OCI-LY7 (cell line): ENCODE data around the gene HSFX4. TPM values are rescaled to one million over a fixed set of nuclear protein-coding genes. Genes with fewer than 3 reads are reported as not detected.

Experiments
- BruUV-seq: library from RNA; stranded (reverse); fragments of 400-500 nt; replicated peaks from 2 replicates; lab custom pipeline; 2021; lab: Mats Ljungman, UMichigan
- CTCF ChIA-PET: fragments of 300-600 bp; sonication (Branson Sonifier 250); formaldehyde crosslinking; loops from one replicate; lab custom pipeline; 2022; ENCODE audit warnings: antibody characterized with exemption; ENCODE audit not compliant: unreplicated experiment; lab: Charles Lee
- POLR2A ChIA-PET: fragments of 300-600 bp; sonication (Branson Sonifier 250); formaldehyde crosslinking; loops from one replicate; lab custom pipeline; 2022; ENCODE audit warnings: antibody characterized with exemption; lab: Charles Lee
- DNase-seq: peaks from one replicate; pipeline ENCODE4 v3.0.0-alpha.2; 2015; ENCODE audit warnings: low spot score
- H2AFZ ChIP-seq: fragments of 200-600 bp; sonication (generic), shearing (Covaris generic); 2 replicates; pipeline ENCODE4 v1.6.1; 2014; ENCODE audit warnings: mild to moderate bottlenecking, antibody characterized with exemption, low read length, moderate library complexity
- H3K27ac ChIP-seq: fragments of 200-600 bp; sonication (generic); 2 replicates; pipeline ENCODE4 v1.5.1; 2014; ENCODE audit warnings: mixed run types, low read depth, mild to moderate bottlenecking, moderate library complexity, low read length, inconsistent platforms; ENCODE audit not compliant: poor library complexity, severe bottlenecking
- H3K36me3 ChIP-seq: fragments of 200-600 bp; sonication (generic); 2 replicates; pipeline ENCODE4 v1.6.1; 2014; ENCODE audit warnings: mild to moderate bottlenecking, antibody characterized with exemption, low read length, moderate library complexity, mixed read lengths; ENCODE audit not compliant: insufficient read depth
- H3K4me1 ChIP-seq: fragments of 200-600 bp; sonication (generic); 2 replicates; pipeline ENCODE4 v1.5.1; 2014; ENCODE audit warnings: mild to moderate bottlenecking, low read length; ENCODE audit not compliant: insufficient read depth, poor library complexity, severe bottlenecking
- H3K4me2 ChIP-seq: fragments of 200-600 bp; sonication (generic); 2 replicates; pipeline ENCODE4 v1.6.1; 2014; ENCODE audit warnings: mild to moderate bottlenecking, low read length
- H3K4me3 ChIP-seq: fragments of 200-600 bp; sonication (generic); 2 replicates; pipeline ENCODE4 v1.5.1; 2014; ENCODE audit warnings: mild to moderate bottlenecking, low read depth, low read length; ENCODE audit not compliant: poor library complexity, severe bottlenecking
- H3K79me2 ChIP-seq: fragments of 200-600 bp; sonication (generic); 2 replicates; pipeline ENCODE4 v1.6.1; 2016; ENCODE audit warnings: low read depth, mild to moderate bottlenecking, low read length, moderate library complexity, mixed read lengths; ENCODE audit not compliant: insufficient read depth
- H3K9me2 ChIP-seq: fragments of 200-600 bp; sonication (generic); 2 replicates; pipeline ENCODE4 v1.6.1; 2016; ENCODE audit warnings: mild to moderate bottlenecking, low read length, mixed read lengths; ENCODE audit not compliant: insufficient read depth
- H3K9me3 ChIP-seq: fragments of 200-600 bp; sonication (generic); 2 replicates; pipeline ENCODE4 v1.6.1; 2014; ENCODE audit warnings: mild to moderate bottlenecking, mixed run types, low read length, mixed read lengths
- H4K20me1 ChIP-seq: fragments of 200-600 bp; sonication (generic); 2 replicates; pipeline ENCODE4 v1.6.1; 2014; ENCODE audit warnings: mild to moderate bottlenecking, antibody characterized with exemption, low read length, moderate library complexity, mixed read lengths; ENCODE audit not compliant: insufficient read depth
- EZH2phosphoT487 ChIP-seq: fragments of 200-600 bp; sonication (generic); IDR thresholded peaks from 2 replicates; pipeline ENCODE4 v1.6.1; 2018; ENCODE audit warnings: low read depth, borderline replicate concordance, mild to moderate bottlenecking, mixed run types, antibody characterized with exemption, low read length, moderate library complexity, mixed read lengths
- intact Hi-C: fragments of 100-400 bp; cut with micrococcal nuclease; formaldehyde crosslinking; loops from one replicate; pipeline ENCODE4 v1.10.0; 2022; ENCODE audit not compliant: unreplicated experiment
- total RNA-seq, 2 experiments: library from RNA; depleted of rRNA in 1 of 2; stranded (reverse); fragments of >200 nt in 1 of 2; shearing (Covaris generic) in 1 of 2; gene quantifications; 2 replicates each; pipeline ENCODE4 v1.2.3, GENCODE V29; 2014 to 2022
- TF ChIP-seq, protein P1 (sequence below): fragments of 200-600 bp; sonication (generic); conservative IDR thresholded peaks from 2 replicates; pipeline ENCODE4 v1.5.1; 2014; ENCODE audit warnings: mild to moderate bottlenecking, antibody characterized with exemption, low read length, moderate library complexity, mixed read lengths

HSFX4 gene
- total RNA-seq, 2 experiments from 2014 or later: not detected

DNA sequence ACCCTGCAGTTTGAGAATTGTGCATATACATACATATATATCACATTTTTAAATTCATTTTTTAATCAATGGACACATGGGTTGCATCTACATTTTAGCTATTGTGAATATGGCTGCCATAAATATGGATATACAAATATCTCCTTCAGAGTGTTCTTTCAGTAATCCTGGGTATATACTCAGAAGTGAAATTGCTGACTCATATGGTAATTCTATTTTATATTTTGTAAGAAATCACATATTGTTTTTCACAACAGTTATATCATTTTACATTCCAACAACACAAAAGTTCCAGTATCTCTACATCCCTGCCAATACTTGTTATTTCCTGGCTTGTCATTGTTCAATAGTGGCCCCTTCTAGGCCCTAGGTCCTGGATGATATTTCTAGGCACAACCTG, 20.6 kb upstream of the HSFX4 start:
- Histone ChIP-seq H3K79me2 (no peaks in the 10 kb centered on the region), H3K4me2 (no peak overlapping the region), H3K4me3 (no peak overlapping the region), H3K9me2 (no peaks in the 10 kb centered on the region), H3K9me3 (no peaks in the 10 kb centered on the region), H4K20me1 (no peaks in the 10 kb centered on the region), H2AFZ (no peak overlapping the region), H3K36me3 (no peaks in the 10 kb centered on the region), H3K27ac (no peak overlapping the region), H3K4me1 (no peaks in the 10 kb centered on the region)
- no peak for TF ChIP-seq EZH2phosphoT487
- TF ChIP-seq, protein P1, sequence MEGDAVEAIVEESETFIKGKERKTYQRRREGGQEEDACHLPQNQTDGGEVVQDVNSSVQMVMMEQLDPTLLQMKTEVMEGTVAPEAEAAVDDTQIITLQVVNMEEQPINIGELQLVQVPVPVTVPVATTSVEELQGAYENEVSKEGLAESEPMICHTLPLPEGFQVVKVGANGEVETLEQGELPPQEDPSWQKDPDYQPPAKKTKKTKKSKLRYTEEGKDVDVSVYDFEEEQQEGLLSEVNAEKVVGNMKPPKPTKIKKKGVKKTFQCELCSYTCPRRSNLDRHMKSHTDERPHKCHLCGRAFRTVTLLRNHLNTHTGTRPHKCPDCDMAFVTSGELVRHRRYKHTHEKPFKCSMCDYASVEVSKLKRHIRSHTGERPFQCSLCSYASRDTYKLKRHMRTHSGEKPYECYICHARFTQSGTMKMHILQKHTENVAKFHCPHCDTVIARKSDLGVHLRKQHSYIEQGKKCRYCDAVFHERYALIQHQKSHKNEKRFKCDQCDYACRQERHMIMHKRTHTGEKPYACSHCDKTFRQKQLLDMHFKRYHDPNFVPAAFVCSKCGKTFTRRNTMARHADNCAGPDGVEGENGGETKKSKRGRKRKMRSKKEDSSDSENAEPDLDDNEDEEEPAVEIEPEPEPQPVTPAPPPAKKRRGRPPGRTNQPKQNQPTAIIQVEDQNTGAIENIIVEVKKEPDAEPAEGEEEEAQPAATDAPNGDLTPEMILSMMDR: no peak
- CTCF ChIA-PET: no interaction called here
- no peak for DNase-seq
- POLR2A ChIA-PET: interaction anchor here (0.6 kb wide), 1 partner anchor 369 kb away, joined by 3 read pairs; no protein-coding TSS in a partner anchor
- BruUV-seq: no TSS peak
- intact Hi-C loops: no loop called here

DNA sequence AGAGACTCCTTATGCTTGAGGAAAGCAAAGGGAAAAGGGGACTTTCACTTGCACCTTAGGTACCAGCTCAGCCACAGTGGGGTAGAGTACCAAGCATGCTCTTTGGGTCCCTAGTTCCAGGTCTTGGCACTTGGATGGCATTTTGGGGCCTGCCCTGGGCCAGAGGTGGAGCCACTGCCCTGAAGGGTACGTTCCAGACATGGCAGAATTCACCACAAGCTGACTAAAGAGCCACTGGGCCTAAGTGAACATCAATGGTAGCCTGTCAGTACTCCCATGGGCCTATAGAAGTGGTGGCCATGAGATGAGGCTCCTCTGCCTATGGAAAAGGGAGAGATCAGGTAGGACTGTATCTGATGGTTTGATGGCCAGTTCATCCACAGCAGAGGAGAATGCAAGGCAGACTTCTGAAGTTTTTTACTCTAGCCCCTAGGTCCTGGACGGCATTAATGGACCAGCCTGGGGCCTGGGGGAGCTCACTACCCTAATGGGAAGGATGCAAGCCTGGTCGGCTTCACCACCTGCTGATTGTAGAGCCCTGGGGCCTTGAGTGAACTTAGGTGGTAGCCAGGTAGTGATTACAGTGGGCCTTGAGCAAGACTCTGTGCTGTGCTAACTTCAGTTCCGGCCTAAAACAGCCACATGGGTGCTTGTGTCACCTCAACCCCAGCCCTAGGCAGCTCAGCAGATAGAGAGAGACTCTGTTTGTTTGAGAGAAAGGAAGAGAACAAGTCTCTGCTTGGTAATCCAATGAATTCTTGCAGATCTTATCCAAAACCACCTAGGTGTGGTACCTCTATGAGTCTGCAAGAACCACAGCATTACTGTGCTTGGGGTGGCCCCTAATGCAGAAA, 19.8 kb upstream of the HSFX4 start:
- Histone ChIP-seq H4K20me1 (no peaks in the 10 kb centered on the region), H3K4me2 (no peak overlapping the region), H2AFZ (no peak overlapping the region), H3K36me3 (no peaks in the 10 kb centered on the region), H3K79me2 (no peaks in the 10 kb centered on the region), H3K9me2 (no peaks in the 10 kb centered on the region), H3K27ac (no peak overlapping the region), H3K4me3 (no peak overlapping the region), H3K4me1 (no peaks in the 10 kb centered on the region), H3K9me3 (no peaks in the 10 kb centered on the region)
- intact Hi-C loops: no loop called here
- ChIA-PET POLR2A (interaction anchor here (0.6 kb wide), 1 partner anchor 370 kb away, joined by 3 read pairs; no protein-coding TSS in a partner anchor), CTCF (no interaction called here)
- TF ChIP-seq EZH2phosphoT487: no peak
- TF ChIP-seq, protein P1: no peak
- DNase-seq: no peak
- no TSS peak for BruUV-seq

DNA sequence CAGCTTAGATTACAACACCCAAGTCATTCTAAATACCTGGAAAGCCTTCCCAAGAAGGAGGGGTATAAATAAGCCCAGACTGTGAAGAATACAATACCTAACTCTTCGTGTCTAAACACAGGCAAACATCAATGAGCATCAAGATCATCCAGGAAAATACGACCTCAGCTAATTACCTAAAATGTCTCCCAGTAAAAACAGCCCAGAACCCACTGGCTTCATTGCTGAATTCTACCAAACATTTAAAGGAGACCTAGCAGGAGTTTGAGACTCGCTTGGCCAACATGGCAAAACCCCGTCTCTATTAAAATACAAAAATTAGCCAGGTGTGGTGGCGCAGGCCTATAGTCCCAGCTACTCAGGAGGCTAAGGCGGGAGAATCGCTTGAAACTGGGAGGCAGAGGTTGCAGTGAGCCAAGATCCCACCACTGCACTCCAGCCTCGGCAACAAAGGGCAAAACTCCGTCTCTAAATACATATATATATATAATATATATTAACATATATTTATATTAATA, 19.1 kb upstream of the HSFX4 start:
- DNase-seq: no peak
- Histone ChIP-seq H3K27ac (no peak overlapping the region), H3K9me2 (no peaks in the 10 kb centered on the region), H3K4me2 (no peak overlapping the region), H4K20me1 (no peaks in the 10 kb centered on the region), H2AFZ (no peak overlapping the region), H3K36me3 (no peaks in the 10 kb centered on the region), H3K4me3 (no peak overlapping the region), H3K79me2 (no peaks in the 10 kb centered on the region), H3K4me1 (no peaks in the 10 kb centered on the region), H3K9me3 (no peaks in the 10 kb centered on the region)
- ChIA-PET CTCF (no interaction called here), POLR2A (no interaction called here)
- TF ChIP-seq, protein P1: no peak
- TF ChIP-seq EZH2phosphoT487: no peak
- BruUV-seq: no TSS peak
- intact Hi-C loops: no loop called here
